H1 (cell line): ENCODE results near the gene IL18BP. TPM values are rescaled to one million over a fixed set of nuclear protein-coding genes. Genes with fewer than 3 reads are reported as not detected.

Experiments
- CHD2 ChIP-seq: IDR thresholded peaks from 2 replicates; pipeline ENCODE4 v1.6.1; 2012; ENCODE audit warnings: low read length, improper control_type of control experiment
- CHD7 ChIP-seq: fragments of 300-600 bp; sonication (generic); IDR thresholded peaks from 2 replicates; pipeline ENCODE4 v1.7.1; 2012; ENCODE audit warnings: low read length, moderate library complexity, mild to moderate bottlenecking, inconsistent platforms; ENCODE audit not compliant: insufficient replicate concordance
- EP300 ChIP-seq, 2 experiments: IDR thresholded peaks; 1 replicate in 1 of 2; 2 replicates in 1 of 2; pipeline ENCODE4 v1.6.1; 2011 to 2012; ENCODE audit warnings: low read depth in 2 of 2, low read length in 2 of 2, mild to moderate bottlenecking in 2 of 2, borderline replicate concordance in 1 of 2, inconsistent platforms in 1 of 2, moderate library complexity in 1 of 2
- JUND ChIP-seq: IDR thresholded peaks from 2 replicates; pipeline ENCODE4 v1.6.1; 2011; ENCODE audit warnings: mild to moderate bottlenecking, improper control_type of control experiment, low read length
- POLR2A ChIP-seq, 2 experiments: IDR thresholded peaks; 1 replicate in 1 of 2; 2 replicates in 1 of 2; pipeline ENCODE4 v1.6.1; 2011; ENCODE audit warnings: low read depth in 2 of 2, low read length in 2 of 2, mild to moderate bottlenecking in 2 of 2; ENCODE audit errors: control extremely low read depth in 1 of 2
- POLR2AphosphoS5 ChIP-seq: IDR thresholded peaks from 2 replicates; pipeline ENCODE4 v1.6.1; 2011; ENCODE audit warnings: low read depth, low read length
- SIRT6 ChIP-seq: IDR thresholded peaks from one replicate; pipeline ENCODE4 v1.7.1; 2012; ENCODE audit warnings: low read length, inconsistent platforms
- polyA plus RNA-seq, 7 experiments: library from polyadenylated mRNA; depleted of rRNA in 3 of 7; stranded (reverse) in 5 of 7; unstranded in 2 of 7; fragments of >200 nt in 5 of 7; fragments of 200-250 nt in 2 of 7; gene quantifications; 1 replicate in 5 of 7; 2 replicates in 1 of 7; 4 replicates in 1 of 7; pipeline versions ENCODE4 v1.2.1 to v1.2.3, GENCODE V29; 2011 to 2013; ENCODE audit warnings: missing spikeins in 2 of 7, mixed read lengths in 2 of 7
- total RNA-seq: library from RNA; stranded (reverse); fragmentation: NEBNext Ultra II Directional; extraction: Animal tissue kit (Norgen Biotek cat#: 25700); gene quantifications from 2 replicates; pipeline ENCODE4 v1.2.1, GENCODE V29; 2021

IL18BP gene
- total and polyA plus RNA-seq, 2 of the 8 experiments (the other 6 are each of a cell fraction or from before 2014, with no cell fraction given), result 9.8 to 17.0 TPM

- TF ChIP-seq CHD7 (no peak), POLR2A (IDR thresholded peaks at IDR 0.05; ENCODE audit: control extremely low read depth in 1 of 2, low read depth in 2 of 2, low read length in 2 of 2) (no peak), SIRT6 (no peak), EP300 (IDR thresholded peaks at IDR 0.05; ENCODE audit: borderline replicate concordance in 1 of 2, low read depth in 2 of 2, low read length in 2 of 2) (no peak), CHD2 (no peak), JUND (no peak), POLR2AphosphoS5 (no peak)
Measured at GRCh38 chr11:72018171-72018570, 19.5 kb downstream of the IL18BP start (continued).
